Ishikawa (cell line): ENCODE data around the gene ST3GAL6.

Source experiments
- CEBPB ChIP-seq: IDR thresholded peaks from 2 replicates; pipeline ENCODE4 v1.6.1; 2012
- CREB1 ChIP-seq: IDR thresholded peaks from 2 replicates; pipeline ENCODE4 v1.6.1; 2012; ENCODE audit warnings: low read depth
- EGR1 ChIP-seq: IDR thresholded peaks from 2 replicates; pipeline ENCODE4 v1.6.1; 2012
- EP300 ChIP-seq: IDR thresholded peaks from 2 replicates; pipeline ENCODE4 v1.6.1; 2012; ENCODE audit warnings: borderline replicate concordance
- FOXM1 ChIP-seq: IDR thresholded peaks from 2 replicates; pipeline ENCODE4 v1.6.1; 2012; ENCODE audit warnings: low read depth, borderline replicate concordance
- NFIC ChIP-seq: IDR thresholded peaks from 2 replicates; pipeline ENCODE4 v1.6.1; 2012
- RAD21 ChIP-seq: IDR thresholded peaks from 2 replicates; pipeline ENCODE4 v1.6.1; 2012; ENCODE audit warnings: low read depth
- TAF1 ChIP-seq: IDR thresholded peaks from 2 replicates; pipeline ENCODE4 v1.6.1; 2012; ENCODE audit warnings: low read depth, mild to moderate bottlenecking
- TCF12 ChIP-seq: IDR thresholded peaks from 2 replicates; pipeline ENCODE4 v1.6.1; 2012; ENCODE audit warnings: low read depth
- TEAD4 ChIP-seq: IDR thresholded peaks from 2 replicates; pipeline ENCODE4 v1.6.1; 2012
- YY1 ChIP-seq: IDR thresholded peaks from 2 replicates; pipeline ENCODE4 v1.6.1; 2012; ENCODE audit warnings: low read depth
- ZBTB7A ChIP-seq: IDR thresholded peaks from 2 replicates; pipeline ENCODE4 v1.6.1; 2012; ENCODE audit warnings: low read depth
- TF ChIP-seq, protein P1 (sequence below): IDR thresholded peaks from 2 replicates; pipeline ENCODE4 v1.6.1; 2012
- TF ChIP-seq, protein P2 (sequence below): IDR thresholded peaks from 2 replicates; pipeline ENCODE4 v1.6.1; 2012
- TF ChIP-seq, protein P3 (sequence below): IDR thresholded peaks from 2 replicates; pipeline ENCODE4 v1.6.1; 2012; ENCODE audit warnings: low read depth, mild to moderate bottlenecking

The ST3GAL6 gene

DNA sequence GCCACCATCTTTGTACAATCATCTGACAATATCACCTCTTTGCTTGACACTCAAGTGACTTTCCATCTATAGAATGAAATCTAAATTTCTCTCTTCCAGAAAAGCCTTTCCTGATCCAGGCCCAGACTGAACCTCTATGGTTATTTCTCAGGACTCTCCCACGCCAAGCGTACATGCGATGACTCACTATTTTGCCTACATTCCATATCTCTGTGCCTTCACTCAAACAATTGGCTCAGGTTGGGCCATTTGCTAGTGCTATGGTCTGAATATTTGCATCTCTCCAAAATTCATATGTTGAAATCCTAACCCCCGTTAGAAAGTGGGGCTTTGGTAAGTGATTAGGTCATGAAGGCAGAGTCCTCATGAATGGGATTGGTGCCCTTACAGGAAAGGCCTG, 43.9 kb downstream of the ST3GAL6 start:
- TF ChIP-seq NFIC (no peak), FOXM1 (no peak), CEBPB (no peak), TAF1 (no peak), RAD21 (no peak), EGR1 (no peak), YY1 (no peak), TCF12 (no peak), TEAD4 (no peak), ZBTB7A (no peak), EP300 (no peak), CREB1 (no peak)
- TF ChIP-seq, protein P1, sequence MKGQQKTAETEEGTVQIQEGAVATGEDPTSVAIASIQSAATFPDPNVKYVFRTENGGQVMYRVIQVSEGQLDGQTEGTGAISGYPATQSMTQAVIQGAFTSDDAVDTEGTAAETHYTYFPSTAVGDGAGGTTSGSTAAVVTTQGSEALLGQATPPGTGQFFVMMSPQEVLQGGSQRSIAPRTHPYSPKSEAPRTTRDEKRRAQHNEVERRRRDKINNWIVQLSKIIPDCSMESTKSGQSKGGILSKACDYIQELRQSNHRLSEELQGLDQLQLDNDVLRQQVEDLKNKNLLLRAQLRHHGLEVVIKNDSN = no peak
- TF ChIP-seq, protein P2, sequence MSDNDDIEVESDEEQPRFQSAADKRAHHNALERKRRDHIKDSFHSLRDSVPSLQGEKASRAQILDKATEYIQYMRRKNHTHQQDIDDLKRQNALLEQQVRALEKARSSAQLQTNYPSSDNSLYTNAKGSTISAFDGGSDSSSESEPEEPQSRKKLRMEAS = no peak
- TF ChIP-seq, protein P3, sequence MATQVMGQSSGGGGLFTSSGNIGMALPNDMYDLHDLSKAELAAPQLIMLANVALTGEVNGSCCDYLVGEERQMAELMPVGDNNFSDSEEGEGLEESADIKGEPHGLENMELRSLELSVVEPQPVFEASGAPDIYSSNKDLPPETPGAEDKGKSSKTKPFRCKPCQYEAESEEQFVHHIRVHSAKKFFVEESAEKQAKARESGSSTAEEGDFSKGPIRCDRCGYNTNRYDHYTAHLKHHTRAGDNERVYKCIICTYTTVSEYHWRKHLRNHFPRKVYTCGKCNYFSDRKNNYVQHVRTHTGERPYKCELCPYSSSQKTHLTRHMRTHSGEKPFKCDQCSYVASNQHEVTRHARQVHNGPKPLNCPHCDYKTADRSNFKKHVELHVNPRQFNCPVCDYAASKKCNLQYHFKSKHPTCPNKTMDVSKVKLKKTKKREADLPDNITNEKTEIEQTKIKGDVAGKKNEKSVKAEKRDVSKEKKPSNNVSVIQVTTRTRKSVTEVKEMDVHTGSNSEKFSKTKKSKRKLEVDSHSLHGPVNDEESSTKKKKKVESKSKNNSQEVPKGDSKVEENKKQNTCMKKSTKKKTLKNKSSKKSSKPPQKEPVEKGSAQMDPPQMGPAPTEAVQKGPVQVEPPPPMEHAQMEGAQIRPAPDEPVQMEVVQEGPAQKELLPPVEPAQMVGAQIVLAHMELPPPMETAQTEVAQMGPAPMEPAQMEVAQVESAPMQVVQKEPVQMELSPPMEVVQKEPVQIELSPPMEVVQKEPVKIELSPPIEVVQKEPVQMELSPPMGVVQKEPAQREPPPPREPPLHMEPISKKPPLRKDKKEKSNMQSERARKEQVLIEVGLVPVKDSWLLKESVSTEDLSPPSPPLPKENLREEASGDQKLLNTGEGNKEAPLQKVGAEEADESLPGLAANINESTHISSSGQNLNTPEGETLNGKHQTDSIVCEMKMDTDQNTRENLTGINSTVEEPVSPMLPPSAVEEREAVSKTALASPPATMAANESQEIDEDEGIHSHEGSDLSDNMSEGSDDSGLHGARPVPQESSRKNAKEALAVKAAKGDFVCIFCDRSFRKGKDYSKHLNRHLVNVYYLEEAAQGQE = no peak

DNA sequence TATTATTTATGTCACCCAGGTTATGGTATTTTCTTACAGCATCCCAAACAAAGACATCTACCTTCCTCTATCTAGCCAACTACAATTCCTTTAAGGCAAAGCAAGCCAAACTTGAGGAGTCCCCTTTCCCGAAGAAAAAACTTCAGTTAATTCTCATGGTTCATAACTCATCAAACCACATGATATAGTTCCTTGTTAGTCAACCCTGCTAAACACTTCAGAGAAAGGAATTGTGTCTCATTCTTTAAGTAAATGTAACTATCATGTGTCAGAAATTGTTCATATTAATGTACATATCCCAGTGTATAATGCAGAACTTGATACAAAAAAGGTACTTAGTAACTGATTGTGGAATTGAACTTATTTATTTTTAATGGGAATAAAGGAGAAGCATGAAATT, 44.4 kb downstream of the ST3GAL6 start:
- TF ChIP-seq YY1 = no peak
- TF ChIP-seq, protein P1 = no peak
- TF ChIP-seq CEBPB = no peak
- no peak for TF ChIP-seq RAD21
- no peak for TF ChIP-seq TAF1
- TF ChIP-seq FOXM1 = no peak
- no peak for TF ChIP-seq EP300
- TF ChIP-seq, protein P2 = no peak
- TF ChIP-seq CREB1 = no peak
- no peak for TF ChIP-seq TCF12
- TF ChIP-seq, protein P3 = no peak

DNA sequence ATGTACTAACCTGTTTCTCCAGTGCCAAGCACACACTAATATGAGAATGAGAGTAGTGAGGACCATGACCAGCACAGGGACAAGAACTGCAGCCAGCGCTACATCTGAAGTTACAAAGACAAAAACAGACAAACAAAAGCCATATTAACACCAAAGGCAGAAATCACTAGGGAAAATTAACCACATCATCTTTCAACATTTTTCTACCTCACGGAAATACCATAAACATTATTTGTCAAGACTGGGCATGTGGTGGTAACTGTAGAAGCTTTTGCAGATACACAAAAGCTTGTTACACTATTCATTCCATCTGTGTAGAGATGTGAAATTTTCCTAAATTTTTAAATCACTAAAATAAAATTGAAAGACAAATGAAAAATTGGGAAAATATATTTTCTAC, 44.9 kb downstream of the ST3GAL6 start:
- TF ChIP-seq YY1 (no peak), CEBPB (no peak)
- TF ChIP-seq, protein P1 = no peak

DNA sequence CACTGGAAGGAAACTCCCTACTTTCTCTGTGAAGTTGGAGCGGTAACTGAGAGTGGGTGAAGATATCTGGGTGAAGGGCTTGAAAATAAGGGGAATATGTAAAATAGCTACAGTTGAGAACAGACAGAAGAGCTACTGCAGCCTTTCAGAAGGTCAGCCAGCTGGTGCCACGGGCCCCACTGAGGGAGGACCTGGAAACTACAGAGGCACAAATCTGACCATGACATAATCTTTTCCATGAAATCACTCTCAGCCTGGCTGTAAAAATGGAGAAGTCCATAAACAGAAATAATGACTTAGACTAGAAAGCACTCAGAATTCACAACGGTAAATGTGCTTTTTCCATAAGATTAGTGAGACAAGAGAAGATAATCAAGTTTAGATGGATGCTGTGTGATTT, 46.4 kb downstream of the ST3GAL6 start:
- TF ChIP-seq, protein P3 = no peak
- TF ChIP-seq TAF1 (no peak), CEBPB (no peak), EP300 (no peak), YY1 (no peak), CREB1 (no peak), TCF12 (no peak), ZBTB7A (no peak), NFIC (no peak), TEAD4 (no peak), EGR1 (no peak), RAD21 (no peak)
- TF ChIP-seq, protein P2 = no peak
